Body of pancreas (tissue), 4 donors: ENCODE data around the gene STRBP. TPM values are rescaled to one million over a fixed set of nuclear protein-coding genes. Genes with fewer than 3 reads are reported as not detected.

ENCODE experiments used
- ATAC-seq: fragments of 150-250 bp; one replicate; pipeline ENCODE4 v1.9.1; 2016
- DNase-seq, 4 donors: peaks; one replicate each; pipeline ENCODE4 v3.0.0-alpha.2; 2019
- H3K27ac ChIP-seq, 4 donors: fragments of 200-600 bp; sonication (generic); 1 replicate in 3 of 4; 2 replicates in 1 of 4; pipeline versions ENCODE4 v1.5.1 to v1.6.1; 2016 to 2019; ENCODE audit warnings: mild to moderate bottlenecking in 1 of 4, mixed read lengths in 1 of 4, moderate library complexity in 1 of 4
- H3K27me3 ChIP-seq, 2 donors: fragments of 200-600 bp; sonication (generic); one replicate each; pipeline ENCODE4 v1.6.0; 2016; ENCODE audit warnings: mild to moderate bottlenecking in 1 of 2
- H3K36me3 ChIP-seq, 2 donors: fragments of 200-600 bp; sonication (generic); replicated peaks in 1 of 2; 2 replicates each; pipeline ENCODE4 v1.5.1; 2016; ENCODE audit warnings: low read depth in 2 of 2; ENCODE audit not compliant: insufficient read depth in 1 of 2
- H3K4me1 ChIP-seq: fragments of 200-600 bp; sonication (generic); one replicate; pipeline ENCODE4 v1.6.0; 2016
- H3K4me3 ChIP-seq, 2 donors: fragments of 200-600 bp; sonication (generic); 1 replicate in 1 of 2; 2 replicates in 1 of 2; pipeline ENCODE4 v1.5.1; 2016 to 2019
- H3K9me3 ChIP-seq, 3 donors: fragments of 200-600 bp; sonication (generic); 1 replicate in 2 of 3; 2 replicates in 1 of 3; pipeline ENCODE4 v1.5.1; 2016
- POLR2A ChIP-seq, 3 donors: fragments of 450-650 bp; IDR thresholded peaks; one replicate each; pipeline ENCODE4 v1.6.1; 2016; ENCODE audit warnings: antibody characterized with exemption in 3 of 3, mild to moderate bottlenecking in 2 of 3
- WGBS, 2 donors: methylation state at CpG; one replicate each; pipeline ENCODE4 v1.1.5; 2017; 5-methylcytosine and 5-hydroxymethylcytosine counted together
- intact Hi-C: fragments of 100-400 bp; cut with DNase I; formaldehyde crosslinking; loops from one replicate; pipeline ENCODE4 v1.15.1; 2023
- total RNA-seq, 2 donors: library from RNA; depleted of rRNA; stranded (reverse); fragments of >200 nt; gene quantifications; one replicate each; pipeline ENCODE4 v1.1.0, GENCODE V29; 2016
- TF ChIP-seq, protein P1 (sequence below), 7 experiments: fragments of 450-650 bp in 4 of 7; fragments of 200-600 bp in 3 of 7; sonication (generic) in 3 of 7; IDR thresholded peaks; one replicate each; pipeline ENCODE4 v1.5.1; 2016 to 2019; ENCODE audit warnings: antibody characterized with exemption in 7 of 7

Gene STRBP
- total RNA-seq, 2 donors from 2014 or later: 11.5 to 13.5 TPM

DNA sequence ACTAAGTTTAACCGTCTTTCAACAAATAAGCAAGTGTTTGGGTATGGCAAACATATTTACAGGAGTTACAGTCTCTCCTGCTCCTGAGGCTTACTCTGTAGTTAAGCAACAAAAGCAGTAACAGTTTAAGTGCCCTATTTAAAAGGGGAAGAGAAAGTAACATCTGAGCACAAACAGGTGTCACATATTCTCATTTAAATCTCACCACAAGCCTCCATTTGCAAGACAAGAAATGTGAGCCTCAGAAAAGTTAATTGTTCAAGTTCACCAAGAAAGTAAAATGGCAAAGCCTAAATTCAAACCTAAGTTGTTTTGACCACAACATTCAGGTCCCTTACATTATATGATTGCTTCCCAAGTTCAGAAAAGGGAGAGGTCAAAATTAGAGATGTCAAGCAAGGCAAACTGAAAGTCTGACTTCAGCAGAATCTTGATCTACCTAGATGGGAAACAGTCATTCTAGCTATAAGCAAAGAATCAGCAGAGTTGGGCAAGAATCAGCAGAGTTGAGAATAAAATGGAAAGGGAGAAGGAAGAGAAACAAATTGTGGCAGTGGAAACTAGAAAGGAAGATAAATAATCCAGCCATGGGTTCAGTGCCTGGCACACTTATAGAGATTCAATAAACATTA lies 93.4 kb downstream of the STRBP start:
- DNase-seq: no peak
- intact Hi-C loops: no loop called here
- WGBS, 2 donors: 88% methylated on average over 1 of the region's 1 CpG
- H3K9me3 ChIP-seq: no peaks in the 10 kb centered on the region
- H3K4me3 ChIP-seq: no peak overlapping the region
- H3K27me3 ChIP-seq: no peaks in the 10 kb centered on the region
- H3K4me1 ChIP-seq: peaks cover 13% of the 10 kb centered on the region
- H3K27ac ChIP-seq: no peak overlapping the region
- no peaks in the 10 kb centered on the region for H3K36me3 ChIP-seq
- no peak for TF ChIP-seq POLR2A (IDR thresholded peaks at IDR 0.05)
- TF ChIP-seq, protein P1, sequence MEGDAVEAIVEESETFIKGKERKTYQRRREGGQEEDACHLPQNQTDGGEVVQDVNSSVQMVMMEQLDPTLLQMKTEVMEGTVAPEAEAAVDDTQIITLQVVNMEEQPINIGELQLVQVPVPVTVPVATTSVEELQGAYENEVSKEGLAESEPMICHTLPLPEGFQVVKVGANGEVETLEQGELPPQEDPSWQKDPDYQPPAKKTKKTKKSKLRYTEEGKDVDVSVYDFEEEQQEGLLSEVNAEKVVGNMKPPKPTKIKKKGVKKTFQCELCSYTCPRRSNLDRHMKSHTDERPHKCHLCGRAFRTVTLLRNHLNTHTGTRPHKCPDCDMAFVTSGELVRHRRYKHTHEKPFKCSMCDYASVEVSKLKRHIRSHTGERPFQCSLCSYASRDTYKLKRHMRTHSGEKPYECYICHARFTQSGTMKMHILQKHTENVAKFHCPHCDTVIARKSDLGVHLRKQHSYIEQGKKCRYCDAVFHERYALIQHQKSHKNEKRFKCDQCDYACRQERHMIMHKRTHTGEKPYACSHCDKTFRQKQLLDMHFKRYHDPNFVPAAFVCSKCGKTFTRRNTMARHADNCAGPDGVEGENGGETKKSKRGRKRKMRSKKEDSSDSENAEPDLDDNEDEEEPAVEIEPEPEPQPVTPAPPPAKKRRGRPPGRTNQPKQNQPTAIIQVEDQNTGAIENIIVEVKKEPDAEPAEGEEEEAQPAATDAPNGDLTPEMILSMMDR (IDR thresholded peaks at IDR 0.05): no peak
- no peak for ATAC-seq

DNA sequence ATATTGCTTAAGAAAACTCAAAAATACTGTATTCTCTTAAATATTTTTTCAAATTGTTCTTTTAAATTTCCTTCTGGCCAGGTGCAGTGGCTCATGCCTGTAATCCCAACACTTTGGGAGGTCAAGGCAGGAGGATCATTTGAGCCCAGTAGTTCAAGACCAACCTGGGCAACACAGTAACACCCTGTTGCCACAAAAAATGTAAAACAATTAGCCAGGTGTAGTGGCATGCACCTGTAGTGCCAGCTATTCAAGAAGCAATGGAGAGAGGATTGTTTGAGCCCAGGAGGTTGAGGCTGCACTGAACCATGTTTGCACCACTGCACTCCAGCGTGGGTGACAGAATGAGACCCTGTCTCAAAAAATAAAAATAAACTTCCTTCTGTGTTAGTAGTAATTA lies 94.3 kb downstream of the STRBP start:
- WGBS, 2 donors: 100% methylated on average over 1 of the region's 1 CpG
- no peaks in the 10 kb centered on the region for H3K27me3 ChIP-seq
- DNase-seq (no peak), ATAC-seq (no peak)
- intact Hi-C loops: no loop called here
- peaks cover 13% of the 10 kb centered on the region for H3K4me1 ChIP-seq
- no peaks in the 10 kb centered on the region for H3K9me3 ChIP-seq
- H3K36me3 ChIP-seq: no peaks in the 10 kb centered on the region
- TF ChIP-seq, protein P1 (IDR thresholded peaks at IDR 0.05): no peak
- no peak for TF ChIP-seq POLR2A (IDR thresholded peaks at IDR 0.05)
- H3K27ac ChIP-seq: no peak overlapping the region
- H3K4me3 ChIP-seq: no peak overlapping the region

DNA sequence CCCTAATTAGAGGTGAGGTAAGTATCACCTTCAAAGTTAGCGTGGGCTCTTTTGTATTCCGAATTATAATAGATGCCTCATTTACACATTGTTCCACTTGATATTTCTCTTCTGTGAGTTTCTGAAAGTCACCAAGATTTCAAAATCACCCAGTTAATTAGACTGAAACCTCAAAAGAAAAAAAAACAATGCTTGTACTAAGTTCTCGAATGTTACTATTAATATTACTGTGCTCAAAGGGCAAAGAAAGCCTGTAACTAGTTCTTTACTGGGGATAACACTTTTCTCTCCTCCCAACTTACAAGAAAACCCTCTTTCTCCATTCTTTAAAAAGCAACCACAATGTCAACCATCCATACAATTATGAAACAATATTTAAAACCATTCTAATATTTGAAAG lies 98.5 kb downstream of the STRBP start:
- DNase-seq: no peak
- ATAC-seq: no peak
- no peaks in the 10 kb centered on the region for H3K27me3 ChIP-seq
- H3K4me1 ChIP-seq: no peaks in the 10 kb centered on the region
- H3K36me3 ChIP-seq: no peaks in the 10 kb centered on the region
- H3K4me3 ChIP-seq: no peak overlapping the region
- no peaks in the 10 kb centered on the region for H3K9me3 ChIP-seq
- no peak for TF ChIP-seq POLR2A (IDR thresholded peaks at IDR 0.05)
- TF ChIP-seq, protein P1 (IDR thresholded peaks at IDR 0.05): no peak
- intact Hi-C loops: no loop called here
- WGBS, 2 donors: 88 to 92% methylated on average over 3 of the region's 3 CpGs
- no peak overlapping the region for H3K27ac ChIP-seq

DNA sequence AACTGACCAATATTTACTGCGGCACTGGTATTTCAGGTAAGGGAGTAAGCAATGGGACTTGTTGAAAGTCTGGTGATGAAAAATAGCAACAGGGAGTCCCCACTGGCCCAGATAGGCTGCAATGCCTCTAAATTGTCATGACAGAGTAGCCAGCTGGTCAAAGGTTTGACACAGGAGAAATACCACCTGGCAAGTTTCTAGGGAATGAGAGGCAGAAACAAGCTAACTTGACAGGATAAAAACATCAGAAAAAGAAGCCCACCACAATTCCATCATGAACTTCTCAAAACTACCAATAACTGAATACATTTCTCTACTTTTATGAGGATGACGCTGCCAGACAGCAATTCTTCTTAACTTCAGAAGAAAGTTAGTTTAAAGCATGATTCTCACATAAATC lies 99.8 kb downstream of the STRBP start:
- H3K27ac ChIP-seq: no peak overlapping the region
- ATAC-seq (no peak), DNase-seq (no peak)
- intact Hi-C loops: no loop called here
- H3K4me3 ChIP-seq: no peak overlapping the region
- H3K4me1 ChIP-seq: no peaks in the 10 kb centered on the region
- H3K9me3 ChIP-seq: no peaks in the 10 kb centered on the region
- H3K36me3 ChIP-seq: no peaks in the 10 kb centered on the region
- H3K27me3 ChIP-seq: no peaks in the 10 kb centered on the region
- TF ChIP-seq, protein P1 (IDR thresholded peaks at IDR 0.05): no peak
- TF ChIP-seq POLR2A (IDR thresholded peaks at IDR 0.05): no peak
- 93 to 97% methylated on average over 2 of the region's 2 CpGs for WGBS, 2 donors

DNA sequence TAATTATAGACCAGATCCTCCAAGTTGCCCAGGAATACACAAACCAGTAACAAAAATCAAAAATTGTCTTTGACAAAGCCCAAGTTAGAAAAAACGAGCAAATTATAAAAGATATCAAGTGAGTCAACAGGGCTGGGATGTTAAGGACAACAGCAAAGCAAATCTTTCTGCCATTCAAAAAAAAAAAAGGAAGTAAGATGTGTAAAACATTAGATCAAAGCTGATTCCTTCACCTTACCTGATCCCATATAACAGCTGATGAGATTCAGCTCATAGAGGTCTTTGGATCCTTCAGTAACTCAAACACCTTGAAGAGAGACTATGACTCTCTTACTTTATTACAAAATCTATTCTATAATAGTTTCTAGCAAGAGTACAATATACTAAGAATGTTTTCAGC lies 100.9 kb downstream of the STRBP start:
- intact Hi-C loops: no loop called here
- Histone ChIP-seq H3K27me3 (no peaks in the 10 kb centered on the region), H3K36me3 (no peaks in the 10 kb centered on the region), H3K4me3 (no peak overlapping the region), H3K4me1 (no peaks in the 10 kb centered on the region), H3K27ac (no peak overlapping the region), H3K9me3 (no peaks in the 10 kb centered on the region)
- no peak for ATAC-seq
- no peak for DNase-seq
- TF ChIP-seq, protein P1 (IDR thresholded peaks at IDR 0.05): no peak
- TF ChIP-seq POLR2A (IDR thresholded peaks at IDR 0.05): no peak
- WGBS, 2 donors: 48 to 81% methylated on average over 1 of the region's 1 CpG
